Measurements from ENCODE around the gene B3GALNT2. TPM values are rescaled to one million over a fixed set of nuclear protein-coding genes. Genes with fewer than 3 reads are reported as not detected.

Gene B3GALNT2
- total and polyA plus RNA-seq, 2 of the 4 experiments (the other 2 are of a cell fraction): 11.0 to 32.8 TPM

DNA sequence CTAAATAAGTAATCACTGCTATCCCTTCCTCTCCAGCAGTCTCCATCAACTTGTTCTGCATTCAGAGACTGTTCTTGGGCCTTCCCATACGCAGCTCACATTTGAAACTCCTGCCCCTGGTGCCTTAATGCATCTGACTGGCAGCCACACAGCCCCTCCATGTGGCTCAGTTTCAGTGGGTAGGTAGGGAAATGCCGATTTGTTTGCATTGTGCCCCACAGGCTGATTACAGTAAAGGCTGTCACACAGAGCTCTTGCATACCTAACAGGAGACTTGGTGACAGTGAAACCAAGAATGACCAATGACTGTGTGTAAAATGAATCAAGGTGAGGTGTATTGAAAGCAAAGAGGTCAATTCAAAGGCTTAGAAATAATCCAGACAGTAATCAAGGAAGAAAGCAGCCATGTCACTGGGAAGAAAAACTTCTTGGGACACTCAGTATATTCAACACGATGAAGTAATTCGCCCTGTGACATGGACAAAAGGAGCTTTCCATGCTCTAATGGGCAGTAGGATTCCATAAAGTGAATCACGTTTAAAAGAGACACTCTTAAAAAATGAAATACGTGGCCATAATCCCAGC is 12.7 kb upstream of the B3GALNT2 start:
- Histone ChIP-seq H2AK9ac (replicated peaks; ENCODE audit: low read depth, low read length, poor library complexity) (no peak overlapping the region), H3K27ac (ENCODE audit: insufficient read depth, low read length) (no peak overlapping the region), H3K14ac (replicated peaks; ENCODE audit: low read depth, low read length) (no peak overlapping the region), H4K91ac (ENCODE audit: insufficient read depth, low read depth, low read length) (no peak overlapping the region), H3K56ac (ENCODE audit: extremely low read depth, insufficient read depth, low read length) (no peak overlapping the region), H4K20me1 (ENCODE audit: insufficient read depth, low read length) (no peaks in the 10 kb centered on the region), H3K9ac (ENCODE audit: low read depth, low read length) (no peak overlapping the region), H3K36me3 (ENCODE audit: control insufficient read depth, insufficient read depth, low read length) (no peaks in the 10 kb centered on the region), H2AK5ac (ENCODE audit: low read depth, low read length) (no peak overlapping the region), H2AFZ (replicated peaks; ENCODE audit: low read length, poor library complexity) (peak overlapping the region; percentile 29), H4K8ac (ENCODE audit: low read depth in 2 of 2, low read length in 2 of 2) (no peak overlapping the region), H4K5ac (ENCODE audit: low read depth, low read length) (no peak overlapping the region), H3K27me3 (ENCODE audit: control insufficient read depth, insufficient read depth, low read length) (no peaks in the 10 kb centered on the region), H3K4me1 (ENCODE audit: control insufficient read depth, insufficient read depth, low read length) (no peaks in the 10 kb centered on the region), H2BK20ac (ENCODE audit: low read depth, low read length) (no peak overlapping the region), H2BK15ac (ENCODE audit: low read depth, low read length) (no peak overlapping the region), H3K9me3 (ENCODE audit: control insufficient read depth, insufficient read depth, low read length) (no peaks in the 10 kb centered on the region), H3K4ac (ENCODE audit: low read depth, low read length) (no peak overlapping the region), H3K4me2 (ENCODE audit: low read depth, low read length) (no peak overlapping the region), H3K79me1 (ENCODE audit: low read depth in 1 of 2, low read length in 2 of 2) (no peaks in the 10 kb centered on the region), H3K18ac (ENCODE audit: low read depth, low read length) (no peak overlapping the region), H3K23ac (ENCODE audit: low read depth, low read length) (no peak overlapping the region), H2BK5ac (ENCODE audit: low read depth, low read length, poor library complexity, severe bottlenecking) (no peak overlapping the region), H2BK120ac (ENCODE audit: low read depth, low read length) (no peak overlapping the region), H3K4me3 (ENCODE audit: insufficient read depth, low read depth, low read length) (no peak overlapping the region), H3K9me1 (ENCODE audit: insufficient read depth, low read length) (no peaks in the 10 kb centered on the region)
- intact Hi-C loops (cut with micrococcal nuclease) (no loop called here), in situ Hi-C loops (cut with MboI; ENCODE audit: low sequenced_read_pairs) (loop anchor here (10.0 kb wide), 1 partner anchor 458 kb away; no protein-coding TSS in a partner anchor), dilution Hi-C loops (cut with HindIII; ENCODE audit: low sequenced_read_pairs, unreplicated experiment) (no loop called here)
- DNase-seq: no peak
- no TSS peak for BruUV-seq (replicated peaks)
- WGBS, 2 experiments (ENCODE audit: extremely low coverage in 2 of 2, insufficient read length in 1 of 2): 94% methylated on average over 2 of the region's 6 CpGs; no CpG with 5 or more reads in 1 of the 2 experiments
- ATAC-seq (ENCODE audit: low read depth): no peak
- no peak for TF ChIP-seq MXI1 (IDR thresholded peaks at IDR 0.05; ENCODE audit: borderline replicate concordance, low read depth, low read length)
- no peak for TF ChIP-seq RAD21 (IDR thresholded peaks at IDR 0.05; ENCODE audit: low read length)
- TF ChIP-seq, protein P1, sequence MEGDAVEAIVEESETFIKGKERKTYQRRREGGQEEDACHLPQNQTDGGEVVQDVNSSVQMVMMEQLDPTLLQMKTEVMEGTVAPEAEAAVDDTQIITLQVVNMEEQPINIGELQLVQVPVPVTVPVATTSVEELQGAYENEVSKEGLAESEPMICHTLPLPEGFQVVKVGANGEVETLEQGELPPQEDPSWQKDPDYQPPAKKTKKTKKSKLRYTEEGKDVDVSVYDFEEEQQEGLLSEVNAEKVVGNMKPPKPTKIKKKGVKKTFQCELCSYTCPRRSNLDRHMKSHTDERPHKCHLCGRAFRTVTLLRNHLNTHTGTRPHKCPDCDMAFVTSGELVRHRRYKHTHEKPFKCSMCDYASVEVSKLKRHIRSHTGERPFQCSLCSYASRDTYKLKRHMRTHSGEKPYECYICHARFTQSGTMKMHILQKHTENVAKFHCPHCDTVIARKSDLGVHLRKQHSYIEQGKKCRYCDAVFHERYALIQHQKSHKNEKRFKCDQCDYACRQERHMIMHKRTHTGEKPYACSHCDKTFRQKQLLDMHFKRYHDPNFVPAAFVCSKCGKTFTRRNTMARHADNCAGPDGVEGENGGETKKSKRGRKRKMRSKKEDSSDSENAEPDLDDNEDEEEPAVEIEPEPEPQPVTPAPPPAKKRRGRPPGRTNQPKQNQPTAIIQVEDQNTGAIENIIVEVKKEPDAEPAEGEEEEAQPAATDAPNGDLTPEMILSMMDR (conservative IDR thresholded peaks at IDR 0.05; ENCODE audit: low read depth, low read length): no peak
- no peak for TF ChIP-seq MAZ (IDR thresholded peaks at IDR 0.05; ENCODE audit: borderline replicate concordance, low read depth, low read length)
- no peak for TF ChIP-seq RCOR1 (IDR thresholded peaks at IDR 0.05; ENCODE audit: insufficient replicate concordance, low read length)
- no peak for TF ChIP-seq MAFK (IDR thresholded peaks at IDR 0.05; ENCODE audit: low read depth, low read length)
- TF ChIP-seq NFE2L2 (IDR thresholded peaks at IDR 0.05; ENCODE audit: low read depth, low read length): no peak
- TF ChIP-seq CHD1 (IDR thresholded peaks at IDR 0.05; ENCODE audit: low read depth, low read length): no peak
- no peak for TF ChIP-seq POLR2A (IDR thresholded peaks at IDR 0.05; ENCODE audit: low read depth, low read length)
- TF ChIP-seq CEBPB (IDR thresholded peaks at IDR 0.05; ENCODE audit: low read depth, low read length): no peak
- TF ChIP-seq, protein P2, sequence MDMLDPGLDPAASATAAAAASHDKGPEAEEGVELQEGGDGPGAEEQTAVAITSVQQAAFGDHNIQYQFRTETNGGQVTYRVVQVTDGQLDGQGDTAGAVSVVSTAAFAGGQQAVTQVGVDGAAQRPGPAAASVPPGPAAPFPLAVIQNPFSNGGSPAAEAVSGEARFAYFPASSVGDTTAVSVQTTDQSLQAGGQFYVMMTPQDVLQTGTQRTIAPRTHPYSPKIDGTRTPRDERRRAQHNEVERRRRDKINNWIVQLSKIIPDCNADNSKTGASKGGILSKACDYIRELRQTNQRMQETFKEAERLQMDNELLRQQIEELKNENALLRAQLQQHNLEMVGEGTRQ (IDR thresholded peaks at IDR 0.05; ENCODE audit: low read depth, low read length): no peak
- TF ChIP-seq RFX5 (IDR thresholded peaks at IDR 0.05; ENCODE audit: low read depth, low read length): no peak
- TF ChIP-seq SMC3 (IDR thresholded peaks at IDR 0.05; ENCODE audit: low read depth, low read length): no peak
- TF ChIP-seq, protein P3, sequence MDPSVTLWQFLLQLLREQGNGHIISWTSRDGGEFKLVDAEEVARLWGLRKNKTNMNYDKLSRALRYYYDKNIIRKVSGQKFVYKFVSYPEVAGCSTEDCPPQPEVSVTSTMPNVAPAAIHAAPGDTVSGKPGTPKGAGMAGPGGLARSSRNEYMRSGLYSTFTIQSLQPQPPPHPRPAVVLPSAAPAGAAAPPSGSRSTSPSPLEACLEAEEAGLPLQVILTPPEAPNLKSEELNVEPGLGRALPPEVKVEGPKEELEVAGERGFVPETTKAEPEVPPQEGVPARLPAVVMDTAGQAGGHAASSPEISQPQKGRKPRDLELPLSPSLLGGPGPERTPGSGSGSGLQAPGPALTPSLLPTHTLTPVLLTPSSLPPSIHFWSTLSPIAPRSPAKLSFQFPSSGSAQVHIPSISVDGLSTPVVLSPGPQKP (IDR thresholded peaks at IDR 0.05; ENCODE audit: borderline replicate concordance, low read depth, low read length): no peak
- ChIA-PET CTCF (interaction anchor here (1.0 kb wide), 1 partner anchor 266 kb away, joined by 3 read pairs; no protein-coding TSS in a partner anchor), POLR2A (ENCODE audit: unreplicated experiment) (no interaction called here)

All from IMR-90 (cell line).